ENCODE data around the gene SAP30. TPM values are rescaled to one million over a fixed set of nuclear protein-coding genes. Genes with fewer than 3 reads are reported as not detected.

The SAP30 gene
- total and polyA plus RNA-seq, 9 of the 15 experiments (the other 6 are each of a cell fraction or from before 2014, with no cell fraction given) = 5.9 to 51.1 (median 32.6) TPM

- TF ChIP-seq NFIC (IDR thresholded peaks at IDR 0.05) (no peak; the same call in 1 of the 2 replicates), TEAD1 (CRISPR knock-in tag; IDR thresholded peaks at IDR 0.05) (peak in 1 of 2 experiments; percentile 82; a peak in 1 of 4 replicates), LEF1 (IDR thresholded peaks at IDR 0.05) (peak; percentile 71), YY1 (IDR thresholded peaks at IDR 0.05; ENCODE audit: borderline replicate concordance in 1 of 3, control insufficient read depth in 1 of 3, extremely low read depth in 1 of 3, insufficient read depth in 3 of 3, insufficient read length in 1 of 3, insufficient replicate concordance in 2 of 3, low read depth in 1 of 3, low read length in 2 of 3) (peak in 2 of 3 experiments; percentile 7 to 68), TFAM (CRISPR knock-in tag; conservative IDR thresholded peaks at IDR 0.05) (no peak), PCBP2 (IDR thresholded peaks at IDR 0.05; ENCODE audit: low read depth, low read length, poor library complexity, severe bottlenecking) (no peak), ZNF347 (CRISPR knock-in tag; IDR thresholded peaks at IDR 0.05; ENCODE audit: low read depth) (no peak), JUND (IDR thresholded peaks at IDR 0.05; ENCODE audit: borderline replicate concordance, low read depth, low read length) (peak; percentile 44), JUND (tag; IDR thresholded peaks at IDR 0.05; ENCODE audit: borderline replicate concordance, low read depth, low read length) (no peak), MLX (CRISPR knock-in tag; conservative IDR thresholded peaks at IDR 0.05) (peak; percentile 28 to 41; a peak in 1 of 4 replicates), ZFP36 (IDR thresholded peaks at IDR 0.05; ENCODE audit: low read depth, low read length, partially characterized antibody) (no peak), ZNF217 (CRISPR knock-in tag; IDR thresholded peaks at IDR 0.05) (no peak), SP1 (CRISPR knock-in tag; IDR thresholded peaks at IDR 0.05) (peak; percentile 98), SPI1 (IDR thresholded peaks at IDR 0.05; ENCODE audit: borderline replicate concordance, low read depth, low read length) (no peak), ARID1B (IDR thresholded peaks at IDR 0.05) (no peak; the same call in none of the 2 replicates), RFX7 (CRISPR knock-in tag; IDR thresholded peaks at IDR 0.05) (no peak), KHSRP (IDR thresholded peaks at IDR 0.05) (no peak), ZNF584 (CRISPR knock-in tag; IDR thresholded peaks at IDR 0.05; ENCODE audit: low read depth) (no peak), POLR2G (IDR thresholded peaks at IDR 0.05; ENCODE audit: low read depth, low read length) (peak; percentile 95), NFATC3 (IDR thresholded peaks at IDR 0.05) (no peak), GABPB2 (CRISPR knock-in tag; conservative IDR thresholded peaks at IDR 0.05) (no peak), POLR3A (IDR thresholded peaks at IDR 0.05; ENCODE audit: borderline replicate concordance, extremely low read depth, insufficient read depth, insufficient read length) (no peak), GTF2A2 (tag; IDR thresholded peaks at IDR 0.05) (no peak), ZSCAN32 (CRISPR knock-in tag; IDR thresholded peaks at IDR 0.05) (peak; percentile 17; the same call in 1 of the 2 replicates), PHB (CRISPR knock-in tag; IDR thresholded peaks at IDR 0.05) (0 out of 2 replicates have a peak, but pooled peaks have one; percentile 21), ZNF79 (CRISPR knock-in tag; IDR thresholded peaks at IDR 0.05; ENCODE audit: low read depth) (no peak)
- TF ChIP-seq, protein P1, sequence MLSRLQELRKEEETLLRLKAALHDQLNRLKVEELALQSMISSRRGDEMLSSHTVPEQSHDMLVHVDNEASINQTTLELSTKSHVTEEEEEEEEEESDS (CRISPR knock-in tag; IDR thresholded peaks at IDR 0.05) = no peak
These were observed 36.5 kb upstream of the SAP30 start, which contains the start of gene HMGB2 (continued) for GRCh38 chr4:173334085-173334890.
